Left renal pelvis (tissue), 4 donors: ENCODE measurements around the gene PLAAT2. TPM values are rescaled to one million over a fixed set of nuclear protein-coding genes. Genes with fewer than 3 reads are reported as not detected.
"Not testable (repeated sequence)": the region's sequence is repeated elsewhere in the genome, so short reads cannot be mapped to it uniquely, and the experiment has no call there.

ENCODE experiments used
- DNase-seq, 4 donors: peaks; one replicate each; pipeline ENCODE4 v3.0.0-alpha.2; 2013; ENCODE audit warnings: low read depth in 4 of 4, low spot score in 3 of 4
- polyA plus RNA-seq, 4 donors: library from polyadenylated mRNA; unstranded; fragments of 120-200 nt; gene quantifications; one replicate each; pipeline ENCODE4 v1.2.1, GENCODE V29; 2013; ENCODE audit not compliant: insufficient read length in 4 of 4

Gene PLAAT2
- polyA plus RNA-seq, 4 donors, result 0.30 to 0.73 (median 0.34) TPM; not detected in 1

- no peak for DNase-seq
Measured at GRCh38 chr11:63551091-63551888, 11.9 kb downstream of the PLAAT2 start.

DNA sequence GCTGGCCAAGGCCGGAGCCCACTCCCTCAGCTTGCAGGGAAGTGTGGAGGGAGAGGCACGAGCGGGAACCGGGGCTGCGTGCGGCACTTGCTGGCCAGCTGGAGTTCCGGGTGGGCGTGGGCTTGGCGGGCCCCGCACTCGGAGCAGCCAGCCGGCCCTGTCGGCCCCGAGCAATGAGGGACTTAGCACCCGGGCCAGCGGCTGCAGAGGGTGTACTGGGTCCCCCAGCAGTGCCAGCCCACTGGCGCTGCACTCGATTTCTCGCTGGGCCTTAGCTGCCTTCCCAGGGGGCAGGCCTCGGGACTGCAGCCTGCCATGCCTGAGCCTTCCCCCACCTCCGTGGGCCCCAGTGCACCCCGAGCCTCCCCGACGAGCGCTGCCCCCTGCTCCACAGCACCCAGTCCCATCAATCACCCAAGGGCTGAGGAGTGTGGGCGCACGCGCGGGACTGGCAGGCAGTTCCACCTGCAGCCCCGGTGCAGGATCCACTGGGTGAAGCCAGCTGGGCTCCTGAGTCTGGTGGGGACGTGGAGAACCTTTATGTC, 13.0 kb downstream of the PLAAT2 start:
- not testable (repeated sequence) for DNase-seq

- DNase-seq, result no peak
Measured at GRCh38 chr11:63549411-63549810, 13.8 kb downstream of the PLAAT2 start.

DNA sequence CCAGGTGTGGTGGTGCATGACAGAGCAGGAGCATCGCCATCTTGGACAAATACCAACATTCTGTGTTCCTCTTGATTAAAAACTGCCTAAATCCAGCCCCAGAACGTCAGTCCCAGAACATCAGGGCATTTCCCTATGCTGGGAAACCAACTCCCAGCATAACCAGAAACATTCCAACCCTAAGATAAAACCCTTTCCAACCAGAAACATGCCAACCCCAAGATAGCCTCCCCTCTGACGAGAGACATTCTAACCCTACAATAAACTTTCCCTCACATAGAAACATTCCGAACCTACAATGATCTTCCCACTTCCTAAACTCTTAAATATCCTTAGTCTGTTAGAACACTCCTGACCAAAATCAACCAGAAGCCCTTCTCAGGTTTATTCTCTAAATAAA, 15.0 kb downstream of the PLAAT2 start:
- no peak for DNase-seq

- no peak for DNase-seq
Measured at GRCh38 chr11:63547061-63547460, 16.1 kb downstream of the PLAAT2 start.

- no peak for DNase-seq
Measured at GRCh38 chr11:63543711-63544110, 19.5 kb downstream of the PLAAT2 start.

DNA sequence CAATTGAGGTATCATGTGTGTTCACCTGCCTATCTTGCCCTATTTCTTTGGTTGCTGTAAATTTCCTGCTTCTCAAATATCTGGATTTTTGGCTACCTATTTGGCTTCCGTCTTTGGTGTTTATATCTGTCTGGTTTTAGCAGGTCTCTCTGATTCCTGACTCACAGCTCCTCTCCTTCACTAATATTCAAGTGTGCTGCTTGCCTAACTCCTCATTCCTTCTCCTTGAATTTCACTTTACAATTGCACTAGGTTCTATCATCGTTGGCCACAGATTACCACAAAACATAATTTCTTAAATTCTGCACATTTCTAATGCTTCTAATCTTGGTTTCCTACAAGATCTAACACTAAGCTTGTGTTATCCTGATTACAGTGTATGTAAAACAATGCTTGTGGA, 20.7 kb downstream of the PLAAT2 start:
- not testable (repeated sequence) for DNase-seq

DNA sequence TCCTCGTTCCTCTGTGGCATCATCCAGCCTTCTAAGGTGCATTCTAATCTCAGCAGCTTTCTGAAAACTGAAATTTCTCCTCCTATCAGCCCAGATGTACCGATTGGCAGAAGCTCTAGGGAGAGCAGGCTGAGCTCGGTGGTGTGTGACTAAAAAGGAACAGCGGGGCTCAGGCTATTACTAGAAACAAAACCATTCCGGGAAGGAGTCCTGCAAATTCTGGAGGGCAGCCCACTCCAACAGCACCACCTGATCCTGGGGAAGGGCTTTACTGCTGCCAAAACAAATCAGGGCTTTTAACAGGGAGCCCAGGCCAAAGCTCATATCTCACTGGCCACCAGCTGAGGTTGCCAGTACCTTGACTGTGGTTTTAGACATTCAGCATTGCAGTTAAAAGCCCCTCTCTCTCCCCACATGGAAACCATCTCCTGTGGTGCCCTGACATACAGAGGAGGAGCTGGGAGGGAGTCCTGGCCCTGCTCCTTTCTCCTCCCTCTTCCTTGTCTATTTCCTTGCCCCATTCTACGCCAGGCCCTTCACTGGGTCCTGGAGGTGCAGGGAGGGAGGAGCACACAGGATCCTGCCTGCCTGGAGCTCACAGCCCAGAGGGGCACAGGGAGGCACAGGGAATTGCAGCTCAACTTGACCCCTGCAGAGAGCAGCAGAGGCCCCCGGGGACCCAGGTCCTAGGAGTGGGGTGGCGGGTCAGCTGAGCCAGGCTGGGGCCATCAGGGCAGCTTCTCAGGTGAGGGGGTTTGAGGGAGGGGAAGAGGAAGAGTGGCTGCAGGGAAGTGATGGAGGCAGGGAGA, 25.7 kb downstream of the PLAAT2 start:
- DNase-seq, result no peak

DNA sequence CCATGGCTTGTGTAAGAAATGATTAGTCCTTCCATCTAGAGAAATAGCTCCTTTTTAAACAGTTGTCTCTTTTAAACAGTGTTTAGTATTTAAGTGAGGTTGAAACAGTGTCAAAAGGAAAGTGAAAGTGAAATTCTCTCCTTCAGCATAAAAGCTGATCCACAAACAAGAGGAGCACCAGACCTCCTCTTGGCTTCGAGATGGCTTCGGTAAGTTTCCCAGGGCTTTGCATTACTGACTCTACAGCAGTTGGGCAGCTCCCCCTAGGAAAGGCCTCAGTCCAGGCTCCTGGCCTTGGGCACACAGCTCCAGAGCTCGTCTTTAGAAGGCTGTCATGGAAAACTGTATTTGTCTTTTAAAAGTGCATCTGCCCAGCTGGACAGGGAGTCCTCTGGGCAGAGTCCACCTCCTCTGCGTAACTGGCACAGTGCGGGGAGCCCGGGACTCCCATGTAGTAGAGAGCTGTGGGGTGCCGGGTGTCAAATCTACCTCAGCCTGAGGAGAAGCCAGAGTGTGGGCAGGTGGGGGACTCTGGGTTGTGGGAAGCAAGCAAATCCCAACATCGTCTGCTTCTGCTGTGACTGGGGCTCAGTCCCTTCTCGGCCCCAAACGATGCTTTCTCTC, 26.4 kb downstream of the PLAAT2 start, which contains the start of gene PLAAT4:
PLAAT4 (plus strand) TSS at position 140 of the 624 bp plus-strand sequence; CDS start at position 201, 61 bp downstream.
- no peak for DNase-seq

- DNase-seq, result no peak
Measured at GRCh38 chr11:63535734-63536133, 27.4 kb downstream of the PLAAT2 start.

DNA sequence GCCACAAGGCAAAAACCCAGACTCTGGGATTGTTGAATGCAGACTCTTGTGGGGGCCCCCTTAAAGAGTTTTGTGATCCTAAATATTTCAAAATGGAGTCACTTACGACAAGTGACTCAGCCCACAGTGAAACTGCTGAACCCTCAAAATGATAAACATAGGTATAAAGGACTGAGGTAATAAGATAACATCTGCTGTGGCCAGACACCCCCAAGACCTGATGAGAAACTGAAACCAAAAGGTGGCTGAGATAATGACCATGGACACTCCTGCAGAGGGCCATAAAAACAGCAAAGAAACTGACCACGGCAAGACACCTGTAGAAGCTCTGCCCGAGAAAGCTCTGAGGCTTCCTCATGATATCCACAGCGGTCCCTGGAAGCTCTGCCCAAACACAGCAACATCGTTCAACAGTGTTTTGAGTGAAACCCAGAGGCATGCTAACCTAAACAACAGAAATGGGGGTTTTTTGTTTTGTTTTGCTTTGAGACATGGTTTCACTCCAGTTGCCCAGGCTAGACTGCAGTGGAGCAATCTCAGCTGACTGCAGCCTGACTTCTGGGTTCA, 28.2 kb downstream of the PLAAT2 start:
- no peak for DNase-seq

DNA sequence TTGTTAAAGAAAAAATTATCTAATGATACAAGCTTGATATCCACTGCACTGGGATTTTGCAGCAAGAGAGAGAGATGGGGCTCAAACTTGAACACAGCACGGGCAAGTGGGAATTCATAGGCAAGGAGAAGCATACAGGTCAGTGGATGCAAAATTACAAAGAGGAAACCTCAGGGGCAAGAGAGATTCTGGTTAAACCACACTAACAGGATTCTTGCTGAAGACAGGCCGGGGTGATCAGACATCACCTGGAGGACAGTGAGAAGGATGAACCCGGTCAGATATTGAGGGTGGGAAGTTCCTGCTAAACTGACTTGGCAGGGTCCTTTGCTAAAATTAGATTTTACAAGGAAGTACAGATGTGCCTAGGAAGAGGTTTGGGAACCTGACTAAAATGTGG, 29.1 kb downstream of the PLAAT2 start:
- DNase-seq, result no peak

GRCh38 chr11:63532799-63533475, 30.2 kb downstream of the PLAAT2 start:
- no peak for DNase-seq

DNA sequence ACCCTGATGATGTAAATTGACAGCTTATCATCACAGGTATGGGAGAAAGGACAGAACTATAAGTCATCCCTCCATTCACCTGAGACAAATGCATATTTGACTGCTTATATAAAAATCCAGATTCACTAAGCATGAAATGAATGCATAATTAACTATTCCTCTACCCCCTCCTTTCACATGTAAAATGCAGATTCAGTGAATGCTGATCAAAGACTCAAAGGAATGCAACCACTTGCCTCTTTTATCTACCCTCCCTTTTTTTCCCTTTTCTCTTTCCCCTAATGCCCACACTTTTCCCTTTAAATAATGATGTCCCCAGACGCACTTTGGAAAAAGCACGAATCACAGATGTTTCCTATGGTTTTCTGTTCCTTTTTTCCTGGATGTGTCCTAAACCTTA, 31.1 kb downstream of the PLAAT2 start:
- no peak for DNase-seq

- DNase-seq, result not testable (repeated sequence)
Measured at GRCh38 chr11:63531074-63531792, 31.9 kb downstream of the PLAAT2 start.

- DNase-seq, result no peak
Measured at GRCh38 chr11:63530021-63530420, 33.2 kb downstream of the PLAAT2 start.

- not testable (repeated sequence) for DNase-seq
Measured at GRCh38 chr11:63529373-63529772, 33.8 kb downstream of the PLAAT2 start.

DNA sequence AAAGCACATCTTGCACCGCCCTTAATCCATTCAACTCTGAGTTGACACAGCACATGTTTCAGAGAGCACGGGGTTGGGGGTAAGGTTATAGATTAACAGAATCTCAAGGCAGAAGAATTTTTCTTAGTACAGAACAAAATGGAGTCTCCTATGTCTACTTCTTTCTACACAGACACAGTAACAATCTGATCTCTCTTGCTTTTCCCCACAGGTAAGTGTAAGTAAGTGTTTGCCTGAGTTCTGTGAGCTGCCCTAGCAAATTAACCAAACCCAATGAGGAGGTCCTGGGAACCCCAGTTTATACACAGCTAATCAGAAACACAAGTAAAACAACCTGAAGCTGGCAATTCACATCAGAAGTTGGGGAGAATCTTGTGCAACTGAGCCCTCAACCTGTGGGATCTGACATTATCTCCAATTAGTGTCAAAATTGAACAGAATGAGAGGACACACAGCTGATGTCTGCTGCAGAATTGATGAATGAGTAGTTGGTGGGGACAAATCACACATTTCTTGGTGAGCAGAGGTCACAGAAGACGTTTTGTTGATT, 34.4 kb downstream of the PLAAT2 start:
- not testable (repeated sequence) for DNase-seq

DNA sequence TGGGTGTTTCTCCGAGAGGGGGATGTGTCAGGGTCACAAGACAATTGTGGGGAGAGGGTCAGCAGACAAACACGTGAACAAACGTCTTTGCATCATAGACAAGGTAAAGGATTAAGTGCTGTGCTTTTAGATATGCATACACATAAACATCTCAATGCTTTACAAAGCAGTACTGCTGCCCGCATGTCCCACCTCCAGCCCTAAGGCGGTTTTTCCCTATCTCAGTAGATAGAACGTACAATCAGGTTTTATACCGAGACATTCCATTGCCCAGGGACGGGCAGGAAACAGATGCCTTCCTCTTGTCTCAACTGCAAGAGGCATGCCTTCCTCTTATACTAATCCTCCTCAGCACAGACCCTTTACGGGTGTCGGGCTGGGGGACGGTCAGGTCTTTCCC, 35.0 kb downstream of the PLAAT2 start:
- DNase-seq, result not testable (repeated sequence)
